ENCODE data around the gene MYO1D.

MYO1D gene

GRCh38 chr17:32443827-32444300 lies 433.1 kb downstream of the MYO1D start:
- H3K36me3 ChIP-seq (ENCODE audit: insufficient read depth, low read length), result peaks cover 8% of the 10 kb centered on the region; the same call in 1 of the 2 replicates
- peaks cover 5% of the 10 kb centered on the region; the same call in 1 of the 2 replicates for H3K4me1 ChIP-seq (ENCODE audit: insufficient read depth, low read length)
- H3K9ac ChIP-seq (ENCODE audit: low read depth, low read length), result peak overlapping the region; percentile 100; the same call in 1 of the 2 replicates
- H3K9me3 ChIP-seq (ENCODE audit: control insufficient read depth, insufficient read depth, low read length), result no peaks in the 10 kb centered on the region
